Measurements from ENCODE around the gene ERICH6. TPM values are rescaled to one million over a fixed set of nuclear protein-coding genes. Genes with fewer than 3 reads are reported as not detected.

ERICH6 gene
- total and polyA plus RNA-seq, 2 donors (not counting 3 experiments of a cell fraction or from before 2014, with no cell fraction given) = not detected

GRCh38 chr3:150681057-150681456 lies 22.7 kb downstream of the ERICH6 start:
- intact Hi-C loops (cut with micrococcal nuclease) (no loop called here), dilution Hi-C loops (cut with MboI; ENCODE audit: extremely low pct_ligation_motif_present, low sequenced_read_pairs) (no loop called here)
- BruUV-seq (replicated peaks) = no TSS peak
- Histone ChIP-seq H3K4me1 (ENCODE audit: control insufficient read depth, extremely low read depth, insufficient read depth, low read length) (no peaks in the 10 kb centered on the region), H3K9me3 (replicated peaks; ENCODE audit: control insufficient read depth, insufficient read depth, low read length) (no peaks in the 10 kb centered on the region), H3K36me3 (ENCODE audit: control insufficient read depth in 2 of 2, extremely low read depth in 1 of 2, insufficient read depth in 2 of 2, low read length in 2 of 2) (no peaks in the 10 kb centered on the region), H2AFZ (ENCODE audit: low read depth, low read length) (no peak overlapping the region), H3K27ac (ENCODE audit: insufficient read depth, low read depth, low read length) (no peak overlapping the region), H4K20me1 (replicated peaks; ENCODE audit: control insufficient read depth, extremely low read depth, insufficient read depth, low read length) (no peaks in the 10 kb centered on the region), H3K4me2 (ENCODE audit: insufficient read depth, low read length) (no peak overlapping the region), H3K27me3 (ENCODE audit: control insufficient read depth in 2 of 2, insufficient read depth in 2 of 2, low read length in 2 of 2) (peaks cover 0 to 1% of the 10 kb centered on the region in 2 experiments), H3K79me2 (ENCODE audit: control insufficient read depth, insufficient read depth, low read length) (no peaks in the 10 kb centered on the region), H3K9me1 (replicated peaks; ENCODE audit: control insufficient read depth, extremely low read depth, insufficient read depth, low read length) (no peaks in the 10 kb centered on the region), H3K4me3 (replicated peaks in 1 of 3; ENCODE audit: insufficient read depth in 1 of 3, low read depth in 1 of 3, low read length in 3 of 3) (no peak overlapping the region), H3K9ac (replicated peaks; ENCODE audit: extremely low read depth, insufficient read depth, low read length) (no peak overlapping the region)
- ChIA-PET POLR2A (no interaction called here), CTCF (interaction anchor here (1.2 to 1.5 kb wide), 2 partner anchors 10 to 13 kb away, joined by 4 read pairs; no protein-coding TSS in a partner anchor)
- TF ChIP-seq FOS (IDR thresholded peaks at IDR 0.05; ENCODE audit: borderline replicate concordance, insufficient read depth, low read length) = no peak
- no peak for TF ChIP-seq MYC (IDR thresholded peaks at IDR 0.05; ENCODE audit: low read depth, low read length)
- TF ChIP-seq MAX (IDR thresholded peaks at IDR 0.05; ENCODE audit: insufficient read depth, insufficient read length) = no peak
- TF ChIP-seq CTCF (IDR thresholded peaks at IDR 0.05; ENCODE audit: extremely low read depth in 1 of 2, insufficient read depth in 1 of 2, low read depth in 1 of 2, low read length in 2 of 2) = no peak
- no peak for TF ChIP-seq GATA2 (IDR thresholded peaks at IDR 0.05; ENCODE audit: insufficient read depth, insufficient read length, low read depth, low read length)
- TF ChIP-seq EZH2 (IDR thresholded peaks at IDR 0.05; ENCODE audit: borderline replicate concordance, low read depth, low read length, severe bottlenecking) = no peak
- no peak for TF ChIP-seq JUN (IDR thresholded peaks at IDR 0.05; ENCODE audit: borderline replicate concordance, insufficient read depth, insufficient read length, low read depth)
- TF ChIP-seq POLR2A (IDR thresholded peaks at IDR 0.05; ENCODE audit: low read depth, low read length) = no peak
- no peak for TF ChIP-seq POLR2AphosphoS5 (IDR thresholded peaks at IDR 0.05; ENCODE audit: insufficient read depth, low read depth, low read length)
- FAIRE-seq (no peak), DNase-seq (ENCODE audit: low read depth, low spot score) (no peak)
